ENCODE results near the gene WDPCP.

GRCh38 chr2:63406641-63407040 is 181.6 kb downstream of the WDPCP start:
- TF ChIP-seq EZH2 (IDR thresholded peaks at IDR 0.05; ENCODE audit: borderline replicate concordance, insufficient read depth, low read depth, low read length, poor library complexity, severe bottlenecking): no peak
- TF ChIP-seq CTCF (IDR thresholded peaks at IDR 0.05): no peak

All from B cell (primary cell).